Loucy (cell line): ENCODE measurements around the gene CCDC91.

Experiments
- H2AFZ ChIP-seq: fragments of 200-600 bp; sonication (generic); 2 replicates; pipeline ENCODE4 v1.6.0; 2016; ENCODE audit warnings: antibody characterized with exemption, mild to moderate bottlenecking, low read length, moderate library complexity
- H3F3A ChIP-seq: fragments of 200-600 bp; 2 replicates; pipeline ENCODE4 v1.6.0; 2016; ENCODE audit warnings: antibody characterized with exemption, low read depth, mild to moderate bottlenecking
- H3K27me3 ChIP-seq: fragments of 200-600 bp; sonication (generic); 2 replicates; pipeline ENCODE4 v1.6.1; 2014; ENCODE audit warnings: low read length, mild to moderate bottlenecking; ENCODE audit not compliant: insufficient read depth, poor library complexity, severe bottlenecking
- H3K36me3 ChIP-seq: fragments of 200-600 bp; sonication (generic); 2 replicates; pipeline ENCODE4 v1.6.1; 2016; ENCODE audit warnings: low read length; ENCODE audit not compliant: insufficient read depth
- H3K4me1 ChIP-seq: fragments of 200-600 bp; sonication (generic); 2 replicates; pipeline ENCODE4 v1.5.1; 2014; ENCODE audit warnings: low read length, mild to moderate bottlenecking; ENCODE audit not compliant: insufficient read depth, poor library complexity, severe bottlenecking
- H3K4me2 ChIP-seq: fragments of 200-600 bp; sonication (generic); 2 replicates; pipeline ENCODE4 v1.6.0; 2014; ENCODE audit warnings: antibody characterized with exemption, low read length, low read depth, mild to moderate bottlenecking; ENCODE audit not compliant: poor library complexity, severe bottlenecking
- H3K4me3 ChIP-seq: fragments of 200-600 bp; sonication (generic); 2 replicates; pipeline ENCODE4 v1.5.1; 2014; ENCODE audit warnings: low read length, mild to moderate bottlenecking, mixed read lengths; ENCODE audit not compliant: poor library complexity, severe bottlenecking
- H3K79me2 ChIP-seq: fragments of 200-600 bp; sonication (generic); 2 replicates; pipeline ENCODE4 v1.6.1; 2014; ENCODE audit warnings: low read length; ENCODE audit not compliant: insufficient read depth
- H3K9ac ChIP-seq: fragments of 200-600 bp; sonication (generic); 2 replicates; pipeline ENCODE4 v1.6.0; 2014; ENCODE audit warnings: mild to moderate bottlenecking, low read depth, low read length, moderate library complexity; ENCODE audit not compliant: poor library complexity, severe bottlenecking
- H3K9me2 ChIP-seq: fragments of 200-600 bp; sonication (generic); replicated peaks from 2 replicates; pipeline ENCODE4 v1.6.1; 2016; ENCODE audit warnings: low read depth, low read length, mixed read lengths
- H3K9me3 ChIP-seq: fragments of 200-600 bp; sonication (generic); 2 replicates; pipeline ENCODE4 v1.6.1; 2014; ENCODE audit warnings: mild to moderate bottlenecking, antibody characterized with exemption, low read length, low read depth; ENCODE audit not compliant: insufficient read depth
- H4K20me1 ChIP-seq: fragments of 200-600 bp; sonication (generic); 2 replicates; pipeline ENCODE4 v1.6.0; 2014; ENCODE audit warnings: antibody characterized with exemption, low read length, mild to moderate bottlenecking; ENCODE audit not compliant: insufficient read depth, poor library complexity, severe bottlenecking
- EZH2phosphoT487 ChIP-seq: fragments of 200-600 bp; IDR thresholded peaks from 2 replicates; pipeline ENCODE4 v1.6.1; 2018; ENCODE audit warnings: antibody characterized with exemption, mild to moderate bottlenecking, moderate library complexity, borderline replicate concordance
- TF ChIP-seq, protein P1 (sequence below): fragments of 200-600 bp; sonication (generic); conservative IDR thresholded peaks from 2 replicates; pipeline ENCODE4 v1.5.1; 2014; ENCODE audit warnings: mild to moderate bottlenecking, antibody characterized with exemption, low read length

Gene CCDC91

DNA sequence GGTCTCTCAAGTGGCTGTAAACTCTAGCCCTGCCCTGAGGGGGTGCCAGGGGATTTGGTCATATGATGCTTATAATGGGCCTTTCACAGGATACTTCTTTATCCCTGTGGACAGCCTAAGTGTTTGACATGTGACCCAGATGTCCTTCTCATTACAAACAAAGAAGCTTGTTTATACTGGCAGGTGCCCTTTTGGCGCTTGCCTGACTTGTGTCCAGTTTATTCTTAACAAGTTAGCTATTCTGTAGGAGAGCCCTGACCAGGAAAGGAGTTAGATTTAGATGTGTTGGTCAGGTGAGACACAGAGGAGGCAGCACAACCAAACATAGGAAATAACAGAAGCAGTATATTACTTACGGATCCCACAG lies 51.9 kb downstream of the CCDC91 start:
- no peak for TF ChIP-seq EZH2phosphoT487
- TF ChIP-seq, protein P1, sequence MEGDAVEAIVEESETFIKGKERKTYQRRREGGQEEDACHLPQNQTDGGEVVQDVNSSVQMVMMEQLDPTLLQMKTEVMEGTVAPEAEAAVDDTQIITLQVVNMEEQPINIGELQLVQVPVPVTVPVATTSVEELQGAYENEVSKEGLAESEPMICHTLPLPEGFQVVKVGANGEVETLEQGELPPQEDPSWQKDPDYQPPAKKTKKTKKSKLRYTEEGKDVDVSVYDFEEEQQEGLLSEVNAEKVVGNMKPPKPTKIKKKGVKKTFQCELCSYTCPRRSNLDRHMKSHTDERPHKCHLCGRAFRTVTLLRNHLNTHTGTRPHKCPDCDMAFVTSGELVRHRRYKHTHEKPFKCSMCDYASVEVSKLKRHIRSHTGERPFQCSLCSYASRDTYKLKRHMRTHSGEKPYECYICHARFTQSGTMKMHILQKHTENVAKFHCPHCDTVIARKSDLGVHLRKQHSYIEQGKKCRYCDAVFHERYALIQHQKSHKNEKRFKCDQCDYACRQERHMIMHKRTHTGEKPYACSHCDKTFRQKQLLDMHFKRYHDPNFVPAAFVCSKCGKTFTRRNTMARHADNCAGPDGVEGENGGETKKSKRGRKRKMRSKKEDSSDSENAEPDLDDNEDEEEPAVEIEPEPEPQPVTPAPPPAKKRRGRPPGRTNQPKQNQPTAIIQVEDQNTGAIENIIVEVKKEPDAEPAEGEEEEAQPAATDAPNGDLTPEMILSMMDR = no peak
- no peaks in the 10 kb centered on the region for H3K27me3 ChIP-seq
- H2AFZ ChIP-seq = no peak overlapping the region

DNA sequence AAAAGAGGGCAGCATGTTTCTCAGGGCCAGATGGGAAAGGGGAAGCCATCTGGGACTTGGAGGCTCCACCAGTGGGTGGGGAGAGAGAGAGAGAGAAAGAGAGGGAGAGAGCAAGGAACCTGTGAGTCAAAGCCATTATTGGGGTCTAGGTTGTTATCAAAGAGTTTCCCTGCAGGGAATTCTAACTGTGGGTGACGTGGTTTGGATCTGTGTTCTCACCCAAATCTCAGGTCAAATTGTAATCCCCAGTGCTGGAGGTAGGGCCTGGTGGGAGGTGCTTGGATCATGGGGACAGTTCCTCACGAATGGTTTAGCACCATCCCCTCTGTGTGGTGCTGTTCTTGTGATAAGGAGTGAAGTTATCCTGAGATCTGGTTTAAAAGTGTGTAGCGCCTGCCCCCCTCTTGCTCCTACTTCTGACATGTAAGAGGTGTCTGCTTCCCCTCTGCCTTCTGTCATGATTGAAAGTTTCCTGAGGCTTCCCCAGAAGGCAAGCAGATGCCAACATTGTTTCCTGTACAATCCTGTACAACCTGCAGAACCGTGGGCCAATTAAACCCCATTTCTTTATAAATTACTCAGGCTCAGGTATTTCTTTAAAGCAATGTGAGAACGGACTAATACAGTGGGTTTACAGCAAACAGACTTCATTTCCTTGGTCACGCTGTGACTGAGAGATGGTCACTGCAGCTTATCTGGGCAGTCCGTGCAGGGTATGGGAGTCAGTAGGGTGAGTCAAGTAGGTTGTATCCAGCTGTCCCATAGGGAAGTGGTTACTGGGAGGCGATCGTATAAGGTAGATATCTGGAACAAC lies 52.4 kb downstream of the CCDC91 start:
- H3K36me3 ChIP-seq = no peaks in the 10 kb centered on the region; the same call in 1 of the 2 replicates
- no peaks in the 10 kb centered on the region for H3K9me3 ChIP-seq
- no peaks in the 10 kb centered on the region for H4K20me1 ChIP-seq
- H3K4me3 ChIP-seq = no peak overlapping the region
- H3F3A ChIP-seq = no peaks in the 10 kb centered on the region
- H3K4me2 ChIP-seq = no peak overlapping the region
- H3K4me1 ChIP-seq = no peaks in the 10 kb centered on the region
- no peaks in the 10 kb centered on the region for H3K9me2 ChIP-seq
- no peak overlapping the region for H2AFZ ChIP-seq
- no peak overlapping the region for H3K9ac ChIP-seq
- H3K79me2 ChIP-seq = peaks cover 15% of the 10 kb centered on the region; the same call in 1 of the 2 replicates
- TF ChIP-seq, protein P1 = no peak
- TF ChIP-seq EZH2phosphoT487 = no peak
- no peaks in the 10 kb centered on the region for H3K27me3 ChIP-seq

More for the DNA sequence above, 51.9 kb downstream of the CCDC91 start:
- peaks cover 21% of the 10 kb centered on the region; the same call in 1 of the 2 replicates for H3K79me2 ChIP-seq
- no peak overlapping the region for H3K4me2 ChIP-seq
- no peak overlapping the region for H3K4me3 ChIP-seq
- no peaks in the 10 kb centered on the region for H4K20me1 ChIP-seq
- H3K36me3 ChIP-seq = no peaks in the 10 kb centered on the region; the same call in 1 of the 2 replicates
- no peaks in the 10 kb centered on the region for H3K4me1 ChIP-seq
- H3F3A ChIP-seq = no peaks in the 10 kb centered on the region
- no peaks in the 10 kb centered on the region for H3K9me2 ChIP-seq
- H3K9me3 ChIP-seq = no peaks in the 10 kb centered on the region
- H3K9ac ChIP-seq = no peak overlapping the region

DNA sequence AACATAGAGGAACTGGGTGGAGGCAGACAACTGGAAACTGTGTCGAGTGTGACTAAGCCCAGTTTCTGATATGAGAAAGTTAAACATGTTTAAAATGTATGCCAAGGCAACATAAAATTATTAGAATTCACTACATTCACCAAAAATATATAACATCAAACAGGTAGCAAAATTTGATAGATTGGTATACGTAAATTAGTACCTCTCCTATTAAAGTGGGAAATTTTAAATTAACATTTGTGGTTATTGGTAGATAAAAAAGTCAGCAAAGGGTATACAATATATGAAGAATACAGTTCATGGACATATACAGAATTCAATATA lies 53.0 kb downstream of the CCDC91 start:
- Histone ChIP-seq H3K36me3 (no peaks in the 10 kb centered on the region), H3K79me2 (0 out of 2 replicates have a peak, but pooled peaks cover 10% of the 10 kb centered on the region), H3K9me3 (no peaks in the 10 kb centered on the region), H3K4me2 (no peak overlapping the region), H4K20me1 (no peaks in the 10 kb centered on the region), H3F3A (no peaks in the 10 kb centered on the region), H3K27me3 (no peaks in the 10 kb centered on the region), H3K4me1 (peaks cover 4% of the 10 kb centered on the region), H3K9me2 (no peaks in the 10 kb centered on the region), H2AFZ (no peak overlapping the region), H3K9ac (no peak overlapping the region), H3K4me3 (no peak overlapping the region)
- no peak for TF ChIP-seq EZH2phosphoT487
- TF ChIP-seq, protein P1 = no peak
